Measurements from ENCODE around the gene MTHFSD.

Gene MTHFSD

DNA sequence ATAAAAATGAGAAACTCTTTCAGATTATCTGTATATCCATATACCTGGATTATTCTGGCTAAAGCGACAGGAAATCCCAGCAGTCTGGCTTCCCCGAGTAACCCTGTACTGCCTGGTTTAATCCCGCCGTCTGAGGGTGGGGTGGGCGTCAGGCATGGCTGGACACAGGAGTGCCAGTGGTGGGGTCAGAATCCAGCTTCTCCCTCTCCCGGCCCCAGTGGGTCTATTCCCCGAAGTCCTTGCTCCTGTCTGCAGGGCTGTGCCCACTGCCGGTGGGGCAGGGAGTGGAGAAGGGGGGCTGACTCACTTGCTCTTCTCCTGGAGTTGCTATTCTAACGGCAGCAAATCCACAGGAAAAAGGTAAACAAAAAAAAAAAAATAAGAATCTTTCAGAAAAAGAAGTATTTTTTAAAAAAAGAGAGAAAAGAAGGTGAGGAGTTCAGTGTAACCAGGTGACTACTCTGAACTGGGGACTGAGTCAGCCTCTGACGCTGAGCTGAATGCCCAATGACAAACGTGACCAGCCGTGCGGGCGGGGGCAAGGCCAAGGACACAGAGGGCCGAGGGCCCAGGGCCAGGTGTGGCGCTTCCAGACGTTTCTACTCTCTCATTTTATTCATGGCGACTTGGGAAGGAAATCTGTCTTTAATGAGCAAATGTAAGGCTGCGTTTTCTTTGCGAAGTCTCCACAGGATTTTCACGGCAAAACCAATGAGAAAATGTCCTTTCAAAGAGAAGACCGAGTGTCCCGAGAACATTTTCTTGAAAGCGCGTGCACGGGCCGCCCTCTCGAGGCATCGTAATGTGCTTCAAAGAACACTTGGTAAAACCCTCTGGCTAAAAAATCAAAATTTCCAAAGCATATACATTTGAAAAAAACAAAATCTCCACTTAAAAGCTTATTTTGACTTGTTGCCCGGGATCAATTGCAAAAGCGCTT, 24.5 kb downstream of the MTHFSD start:
- DNase-seq (ENCODE audit: low read depth, low spot score), result no peak

DNA sequence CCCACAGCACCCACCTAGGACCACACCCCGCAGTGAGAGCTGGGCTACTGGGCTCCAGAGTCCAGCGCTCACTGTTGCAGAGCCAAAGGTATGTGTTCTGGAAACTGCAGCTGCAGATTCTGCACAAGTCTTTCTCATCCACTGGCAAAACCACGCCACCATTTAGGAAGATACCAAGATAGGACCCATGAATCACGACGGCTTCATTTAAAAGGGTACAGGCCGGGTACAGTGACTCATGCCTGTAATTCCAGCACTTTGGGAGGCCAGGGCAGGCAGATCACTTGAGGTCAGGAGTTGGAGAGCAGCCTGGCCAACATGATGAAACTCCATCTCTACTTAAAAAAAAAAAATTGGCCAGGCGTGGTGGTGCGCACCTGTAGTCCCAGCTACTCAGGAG, 25.9 kb downstream of the MTHFSD start:
- peak; percentile 23 for DNase-seq (ENCODE audit: low read depth, low spot score)

DNA sequence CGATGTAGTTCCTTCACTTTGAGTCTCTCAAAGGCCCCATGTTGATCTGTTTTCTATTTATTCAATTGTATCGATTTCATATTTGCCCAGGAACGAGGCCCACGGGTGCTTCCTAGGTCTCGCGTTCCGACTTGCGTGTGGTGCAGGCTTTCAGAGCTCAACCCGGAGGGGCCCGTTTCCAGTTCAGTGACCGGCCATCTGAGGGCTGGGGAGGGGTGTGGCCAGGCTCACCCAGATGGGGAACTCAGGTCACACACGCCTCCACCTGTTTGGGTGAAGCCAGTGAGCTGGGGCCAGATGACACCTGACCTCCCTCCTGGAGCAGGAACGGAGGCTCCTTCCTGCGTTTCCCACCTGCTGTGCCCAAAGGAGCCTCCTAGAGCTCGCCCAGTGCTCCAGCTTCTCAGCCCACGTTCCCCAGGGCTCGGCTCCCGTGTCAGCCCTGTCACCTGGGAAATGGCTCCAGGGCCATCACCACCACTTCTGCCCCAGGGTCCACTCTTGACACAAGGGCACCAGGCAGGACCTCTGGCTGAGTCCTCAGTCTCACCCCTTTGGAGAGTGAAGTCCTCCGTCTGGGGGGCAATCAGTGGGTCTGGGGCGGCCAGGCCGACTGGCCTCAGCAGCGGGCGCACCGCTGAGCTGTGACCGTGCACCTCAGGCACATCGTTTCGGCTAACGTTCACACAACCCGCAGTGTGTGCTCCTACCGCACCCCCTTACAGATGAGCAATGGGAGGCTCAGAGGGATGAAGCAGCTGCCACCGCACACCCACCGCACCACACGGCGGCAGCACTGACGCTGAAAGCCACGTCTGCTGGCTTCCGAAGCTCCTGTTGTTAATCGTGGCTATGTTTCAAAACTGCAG, 26.7 kb downstream of the MTHFSD start:
- DNase-seq (ENCODE audit: low read depth, low spot score), result no peak

DNA sequence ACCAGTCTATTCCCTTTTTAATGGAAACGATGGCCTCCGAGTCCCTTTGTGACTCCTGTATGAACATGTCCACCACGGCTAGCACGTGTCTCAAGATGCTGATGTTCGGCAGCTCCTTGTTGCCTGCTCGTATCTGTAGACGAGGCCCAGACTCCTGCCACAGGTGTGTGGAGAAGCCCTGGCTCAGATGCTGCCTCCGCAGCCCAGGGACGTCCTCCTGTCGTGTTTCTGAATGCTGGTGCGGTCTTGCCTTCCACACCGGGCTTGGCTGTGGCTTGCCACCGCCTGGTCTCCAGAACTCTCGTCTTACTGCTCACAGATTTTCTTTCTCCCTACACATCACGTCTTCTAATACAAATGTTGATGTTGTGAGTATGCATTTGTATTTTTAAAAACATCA, 27.7 kb downstream of the MTHFSD start:
- no peak for DNase-seq (ENCODE audit: low read depth, low spot score)

DNA sequence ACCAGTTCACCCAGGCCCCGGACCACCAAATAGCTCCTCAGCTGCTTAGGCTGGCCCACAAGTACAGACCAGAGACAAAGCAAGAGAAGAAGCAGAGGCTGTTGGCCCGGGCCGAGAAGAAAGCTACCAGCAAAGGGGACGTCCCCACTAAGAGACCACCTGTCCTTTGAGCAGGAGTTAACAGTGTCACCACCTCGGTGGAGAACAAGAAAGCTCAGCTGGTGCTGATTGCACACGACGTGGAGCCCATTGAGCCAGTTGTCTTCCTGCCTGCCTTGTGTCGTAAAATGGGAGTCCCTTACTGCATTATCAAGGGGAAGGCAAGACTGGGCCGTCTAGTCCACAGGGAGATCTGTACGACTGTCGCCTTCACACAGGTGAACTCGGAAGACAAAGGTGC, 29.3 kb downstream of the MTHFSD start:
- DNase-seq (ENCODE audit: low read depth, low spot score), result no peak

DNA sequence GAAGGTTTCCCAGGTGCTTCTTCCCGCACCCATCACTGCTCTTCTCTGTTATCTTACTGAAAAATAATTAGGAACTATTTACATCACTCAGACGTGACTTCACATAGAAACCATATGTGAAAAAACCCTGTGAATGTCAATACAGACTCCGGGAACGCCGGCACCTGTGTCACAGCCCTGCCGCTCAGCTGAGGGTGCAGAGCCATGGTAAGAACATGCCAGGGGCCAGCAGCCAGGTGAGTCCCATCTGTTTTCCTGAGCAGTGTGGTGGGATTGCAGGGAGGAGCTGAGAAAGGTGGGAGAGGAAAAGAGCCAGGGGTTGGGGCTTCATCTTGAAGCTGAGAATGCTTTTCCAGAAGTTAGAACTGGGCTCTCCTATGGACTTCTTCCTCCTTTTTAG, 31.0 kb downstream of the MTHFSD start:
- DNase-seq (ENCODE audit: low read depth, low spot score), result no peak

DNA sequence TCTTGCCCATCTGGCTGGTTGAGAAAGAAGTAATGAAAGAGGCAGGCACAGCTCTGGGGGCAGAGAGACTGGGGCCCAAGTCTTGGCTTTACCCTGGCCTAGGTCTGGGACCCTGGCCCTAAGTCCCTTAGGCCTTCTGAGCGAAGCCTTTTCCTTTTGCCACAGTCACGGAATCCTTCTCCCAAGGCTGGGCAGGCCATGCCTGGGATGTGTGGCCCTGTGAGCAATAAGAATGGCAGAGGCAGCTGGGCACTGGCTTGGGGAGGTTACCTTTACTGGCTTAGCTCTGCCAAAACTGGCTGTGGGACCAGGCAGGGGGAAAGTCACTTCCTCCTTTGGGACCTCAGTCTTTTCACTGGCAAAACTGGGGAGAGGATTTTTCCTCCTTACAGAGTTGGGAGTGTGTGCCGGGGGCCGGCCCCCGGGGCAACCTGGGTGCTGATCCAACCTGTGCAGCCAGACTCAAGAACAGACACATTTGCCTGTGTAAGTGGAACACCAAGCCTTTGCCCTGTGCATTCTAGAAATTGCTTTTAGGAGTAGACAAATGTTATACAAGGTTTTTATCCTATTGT, 31.8 kb downstream of the MTHFSD start:
- DNase-seq (ENCODE audit: low read depth, low spot score), result no peak

DNA sequence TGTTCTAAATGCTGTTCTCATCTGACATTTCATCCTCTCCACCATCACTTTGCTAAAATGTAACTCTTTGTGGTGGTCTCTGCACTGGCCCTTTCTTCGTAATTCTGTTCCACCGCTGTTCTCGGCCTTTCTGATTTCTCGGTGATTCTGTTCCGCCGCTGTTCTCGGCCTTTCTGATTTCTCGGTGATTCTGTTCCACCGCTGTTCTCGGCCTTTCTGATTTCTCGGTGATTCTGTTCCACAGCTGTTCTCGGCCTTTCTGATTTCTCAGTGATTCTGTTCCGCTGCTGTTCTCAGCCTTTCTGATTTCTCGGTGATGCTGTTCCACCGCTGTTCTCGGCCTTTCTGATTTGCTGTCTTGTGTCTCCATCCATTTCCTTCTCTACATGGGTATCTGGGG, 32.4 kb downstream of the MTHFSD start:
- no peak for DNase-seq (ENCODE audit: low read depth, low spot score)

DNA sequence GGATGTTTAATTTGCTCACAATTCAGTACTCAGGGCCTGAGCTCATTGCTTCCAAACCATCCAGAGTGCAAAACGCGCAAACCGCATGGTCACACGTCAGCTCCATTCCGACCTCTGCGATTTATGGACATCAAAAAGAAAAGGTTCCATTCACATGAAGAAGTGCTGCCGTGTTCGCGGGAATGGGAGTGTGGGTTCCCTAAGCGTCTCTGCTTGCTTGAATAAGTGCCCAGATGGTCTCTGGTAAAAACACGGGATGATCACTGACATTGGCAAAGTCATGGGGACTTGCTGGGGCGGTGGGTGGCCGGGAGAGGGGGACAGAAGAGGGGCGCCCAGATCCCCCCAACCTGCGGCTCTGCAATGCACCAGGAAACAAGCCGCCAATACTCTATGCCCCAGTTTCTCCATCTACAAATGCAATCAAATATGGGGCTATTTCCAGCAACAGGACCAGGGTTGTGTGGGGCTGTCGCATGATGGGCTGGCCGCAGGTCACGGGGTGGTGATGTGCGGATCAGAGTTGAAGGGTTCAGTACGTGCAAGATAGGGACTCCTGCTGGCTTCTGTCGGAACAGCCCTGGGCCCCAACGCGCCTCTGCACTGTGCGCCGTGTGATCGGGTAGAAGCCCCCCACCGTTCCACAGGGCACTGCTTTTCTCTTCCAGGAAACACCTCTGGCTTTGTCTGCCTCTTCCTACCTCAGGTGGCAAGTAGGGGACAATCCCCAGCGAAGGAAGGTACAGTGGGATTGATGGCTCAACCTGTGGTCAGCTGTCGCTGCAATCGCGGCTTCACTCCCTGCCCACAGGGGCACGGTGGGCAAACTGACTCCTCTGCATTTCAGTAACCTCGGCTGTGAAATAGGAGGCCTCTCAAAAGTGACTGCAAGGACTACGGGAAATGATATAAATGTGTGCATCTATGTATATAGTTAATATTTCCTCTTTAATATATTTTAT, 33.5 kb downstream of the MTHFSD start:
- no peak for DNase-seq (ENCODE audit: low read depth, low spot score)

DNA sequence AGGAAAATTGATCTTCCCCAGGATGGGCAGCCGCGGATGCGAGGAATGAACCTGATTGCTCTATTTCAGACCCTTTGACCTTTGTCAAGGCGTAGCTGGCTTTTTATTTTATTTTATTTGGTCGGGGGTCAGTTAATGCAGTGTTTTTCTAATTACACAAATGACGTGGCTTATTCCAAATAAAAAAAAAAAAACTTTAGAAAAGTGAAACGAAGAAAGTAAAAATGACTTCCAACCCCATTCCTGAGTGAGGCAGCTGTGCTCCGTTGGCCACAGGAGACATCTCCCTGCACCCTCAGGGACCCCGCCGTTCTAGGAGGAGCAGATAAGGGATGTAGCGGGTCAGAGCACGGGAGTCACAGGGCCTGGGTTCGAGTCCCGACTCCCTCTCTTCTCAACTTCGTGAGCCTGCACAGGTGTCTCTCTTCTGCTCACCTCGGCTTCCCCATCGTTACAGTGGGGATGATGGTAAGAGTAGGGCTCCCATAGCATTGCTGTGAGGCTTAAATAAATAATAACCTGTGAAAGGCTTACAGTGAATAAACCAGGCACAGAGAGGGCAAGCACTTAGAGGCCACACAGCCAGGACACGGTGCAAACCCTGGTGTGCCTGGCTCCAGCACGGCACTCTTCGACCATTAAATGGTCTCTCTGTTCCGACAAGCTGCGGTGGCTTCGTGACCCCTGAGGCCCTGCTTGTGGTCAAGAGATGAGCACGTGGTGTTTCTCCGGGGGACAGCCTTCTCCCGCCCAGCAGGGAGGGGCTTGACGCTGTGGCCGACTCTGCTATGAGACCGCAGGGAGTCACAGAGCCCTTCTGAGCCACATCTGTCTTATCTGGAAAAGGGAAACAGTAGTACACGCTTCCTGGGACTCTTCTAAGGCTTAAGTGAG, 34.5 kb downstream of the MTHFSD start:
- DNase-seq (ENCODE audit: low read depth, low spot score), result no peak

DNA sequence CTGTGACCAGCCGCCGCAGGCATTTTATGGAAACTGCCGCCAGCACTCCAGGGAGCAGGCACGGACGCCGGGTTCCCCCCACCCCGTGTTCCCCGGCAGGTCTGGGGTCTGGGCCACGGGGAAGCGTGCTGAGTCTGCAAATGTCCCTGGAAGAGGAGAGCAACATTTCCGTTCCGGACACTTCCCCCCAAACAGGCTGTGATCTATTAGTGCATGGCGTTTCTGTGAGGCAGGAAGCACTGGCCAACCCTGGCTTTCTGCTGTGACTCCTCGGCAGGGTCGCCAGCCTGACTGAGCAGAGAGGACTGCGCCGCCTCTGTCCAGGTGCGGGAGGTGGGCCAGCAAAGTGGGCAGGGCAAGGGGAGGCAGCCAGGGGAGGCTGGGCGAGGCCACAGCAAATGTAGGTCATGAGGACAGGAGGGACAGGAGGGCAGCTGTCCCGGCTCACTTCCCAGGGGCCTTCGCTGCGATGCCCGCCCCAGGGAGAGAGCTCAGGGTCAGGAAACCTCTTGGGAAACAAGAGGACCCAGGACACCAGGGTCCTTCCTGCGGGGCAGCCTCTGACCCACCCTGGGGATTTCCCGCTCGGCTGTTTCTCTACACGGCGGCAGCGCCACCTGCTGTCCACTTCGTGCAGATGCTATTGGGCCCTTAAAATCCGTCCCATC, 35.3 kb downstream of the MTHFSD start:
- DNase-seq (ENCODE audit: low read depth, low spot score), result peak; percentile 74

DNA sequence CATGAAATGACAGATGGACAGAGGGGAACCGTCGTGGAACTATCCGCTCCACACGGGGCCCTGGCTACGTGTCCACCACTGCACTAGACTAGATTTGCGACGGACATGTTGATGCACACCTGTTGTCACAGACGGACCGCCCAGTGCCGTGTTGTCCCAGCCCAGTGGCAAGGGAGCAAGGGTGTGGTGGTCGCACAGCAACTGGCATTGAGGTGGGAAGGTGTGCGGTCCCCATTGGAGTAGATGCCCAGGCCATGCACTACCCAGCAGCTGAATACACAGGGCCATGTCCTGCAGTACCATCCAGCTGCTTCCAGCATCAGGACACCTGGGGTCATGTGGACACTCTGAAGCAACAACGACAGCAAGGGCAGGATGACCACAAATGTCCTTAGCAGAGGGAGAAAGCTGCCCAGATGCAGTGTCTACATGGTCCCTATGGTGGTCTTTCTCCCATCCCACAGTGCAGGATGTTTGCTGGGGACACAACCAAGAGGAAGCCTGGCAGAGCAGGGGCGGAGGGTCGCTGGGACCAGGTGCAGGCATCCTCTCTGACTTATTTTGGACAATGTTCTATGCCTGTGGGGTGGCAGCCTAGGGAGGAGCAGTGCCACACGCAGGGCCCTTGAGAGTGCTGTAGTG, 35.9 kb downstream of the MTHFSD start:
- DNase-seq (ENCODE audit: low read depth, low spot score), result no peak

DNA sequence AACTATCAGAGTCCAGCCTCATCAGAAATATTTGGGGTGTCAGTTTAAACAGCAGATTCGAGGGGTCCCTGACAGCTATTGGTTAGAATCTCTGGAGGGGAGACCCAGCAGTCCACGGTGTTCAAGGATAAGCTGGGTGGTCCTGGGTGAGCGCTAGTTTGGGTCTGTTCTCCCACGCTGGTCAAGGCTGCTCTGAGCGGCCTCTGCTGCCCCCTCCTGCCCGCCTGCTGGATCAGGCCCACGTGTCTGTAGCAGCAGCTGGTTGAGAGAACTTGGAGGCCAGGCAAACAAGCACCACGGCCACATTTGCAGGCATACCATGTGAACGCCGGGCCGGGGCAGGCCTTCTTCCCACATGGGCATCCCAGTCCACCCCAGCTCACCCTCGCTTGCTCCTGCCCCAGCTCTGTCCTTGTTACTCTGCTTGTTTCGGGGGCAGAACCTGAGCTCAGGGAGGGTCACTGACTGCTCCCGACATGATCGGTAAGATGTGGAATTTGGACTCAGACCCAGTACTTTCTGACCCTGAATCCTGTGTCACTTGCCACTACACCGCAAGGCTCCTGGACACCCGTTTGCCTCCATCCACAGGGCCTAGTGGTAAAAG, 37.3 kb downstream of the MTHFSD start:
- peak; percentile 83 for DNase-seq (ENCODE audit: low read depth, low spot score)

DNA sequence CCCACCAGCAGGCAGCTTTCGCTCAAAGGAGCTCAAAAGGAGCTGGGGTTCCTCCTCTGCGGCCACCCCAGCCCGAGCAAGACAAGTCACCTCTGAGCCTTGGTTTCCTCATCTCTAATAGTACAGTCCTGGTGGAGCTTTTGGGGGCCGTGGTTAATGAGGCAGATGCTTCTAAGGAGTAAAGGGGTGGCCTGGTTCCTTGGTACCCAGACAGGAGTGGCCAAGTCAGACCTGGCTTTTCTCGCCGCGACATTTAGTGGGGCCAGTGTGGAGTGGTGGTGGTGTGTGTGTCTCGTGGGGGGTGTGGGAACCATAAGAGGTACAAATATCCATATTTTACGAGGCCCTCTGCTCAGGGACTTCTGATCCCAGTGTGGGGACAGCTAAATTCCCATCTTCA, 38.0 kb downstream of the MTHFSD start:
- no peak for DNase-seq (ENCODE audit: low read depth, low spot score)

DNA sequence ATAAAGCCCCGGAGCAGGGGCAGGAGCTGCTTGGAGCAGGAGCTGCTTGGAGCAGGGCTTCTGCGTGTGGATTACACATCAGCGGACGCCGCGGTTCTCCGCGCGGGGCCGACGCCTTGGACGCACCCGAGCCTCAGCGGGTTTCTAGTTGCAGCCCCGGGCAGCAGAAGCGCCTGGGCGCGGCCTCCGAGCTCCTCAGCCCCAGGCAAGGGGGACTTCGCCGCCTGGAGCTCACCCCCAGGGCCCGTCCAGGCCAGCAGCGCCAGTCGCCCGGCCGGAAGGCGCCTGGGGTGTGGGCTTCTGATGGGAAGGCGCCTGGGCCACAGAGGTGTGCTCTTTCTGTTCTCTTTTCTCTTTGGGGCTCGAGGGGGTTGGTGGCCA, 38.4 kb downstream of the MTHFSD start:
- peak; percentile 43 for DNase-seq (ENCODE audit: low read depth, low spot score)

DNA sequence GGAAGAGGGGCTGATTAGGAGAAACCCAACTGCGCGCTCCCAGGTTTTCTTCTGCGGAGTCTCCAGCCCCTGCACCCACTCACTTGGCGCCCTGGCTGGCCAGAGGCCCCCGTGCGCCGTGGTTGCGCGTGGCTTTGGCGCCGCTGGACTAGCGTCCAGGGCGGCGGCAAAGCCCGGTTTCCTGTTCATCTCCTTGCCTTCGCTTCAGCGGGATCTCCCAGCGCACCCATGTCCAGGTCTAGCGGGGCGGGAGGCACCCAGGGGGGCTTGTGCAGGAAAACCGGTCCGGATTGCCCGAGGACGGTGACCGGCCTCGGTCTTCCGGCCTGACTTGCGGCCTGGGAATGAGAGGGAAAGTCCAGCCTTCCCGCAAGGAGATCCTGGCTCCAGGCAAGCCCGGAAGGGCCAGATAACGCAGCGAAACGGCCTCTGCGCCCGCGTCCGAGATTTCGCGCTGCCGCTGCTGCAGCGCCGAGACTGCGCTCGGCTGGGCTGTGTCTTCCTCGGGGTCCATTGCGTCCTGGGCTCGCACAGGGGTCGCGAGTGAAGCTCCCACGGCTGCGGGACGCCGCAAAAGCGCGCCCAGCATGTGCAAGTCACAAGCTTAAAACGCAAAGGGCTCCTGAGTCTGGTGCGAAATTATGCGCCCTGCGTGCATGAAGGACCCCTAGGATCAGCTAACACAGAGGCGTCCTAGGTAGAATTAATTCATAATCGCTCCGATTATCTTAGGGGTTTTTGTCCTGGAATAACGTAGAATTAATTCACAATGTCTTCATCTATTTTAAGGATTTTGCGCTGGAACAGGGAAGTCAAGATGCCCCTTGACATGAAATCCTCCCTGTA, 39.0 kb downstream of the MTHFSD start:
- peak; percentile 50 for DNase-seq (ENCODE audit: low read depth, low spot score)

DNA sequence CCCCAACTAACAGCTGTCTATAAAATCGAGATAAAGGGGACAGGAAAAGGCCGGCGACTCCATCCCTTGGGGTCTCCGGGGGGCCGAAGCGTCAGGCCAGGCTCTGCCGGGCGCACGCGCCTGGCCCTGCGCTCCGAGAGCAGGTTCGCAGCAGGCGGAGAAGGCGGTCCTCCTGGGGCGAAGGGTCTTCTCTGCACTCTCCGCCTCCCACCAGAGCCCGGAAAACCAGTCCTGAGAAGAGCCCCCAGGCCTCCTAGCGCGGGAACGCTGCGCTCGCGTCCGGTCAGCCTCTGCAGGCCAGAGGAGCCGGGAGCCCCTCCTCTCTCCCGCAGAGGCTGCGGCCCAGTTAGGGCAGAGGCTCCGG, 39.6 kb downstream of the MTHFSD start:
- no peak for DNase-seq (ENCODE audit: low read depth, low spot score)

All from astrocyte of the hippocampus (primary cell).